ENCODE measurements around the gene ATP12A. TPM values are rescaled to one million over a fixed set of nuclear protein-coding genes. Genes with fewer than 3 reads are reported as not detected.

ATP12A gene
- total and polyA plus RNA-seq, 2 of the 8 experiments (the other 6 are each of a cell fraction or from before 2014, with no cell fraction given): 0.80 to 1.3 TPM

- FAIRE-seq (no peak), DNase-seq (ENCODE audit: low read depth in 1 of 2, low spot score in 2 of 2) (peak in 1 of 2 experiments; percentile 61)
- no peak overlapping the region for H4K91ac ChIP-seq (replicated peaks; ENCODE audit: insufficient read length, low read length)
- no peaks in the 10 kb centered on the region; a peak in 1 of 4 replicates for H3K9me3 ChIP-seq (ENCODE audit: insufficient read depth in 2 of 2, low read depth in 1 of 2, low read length in 1 of 2)
- H3K56ac ChIP-seq (replicated peaks; ENCODE audit: insufficient read length, low read depth, low read length): no peak overlapping the region
- peaks cover 0 to 5% (median 0%) of the 10 kb centered on the region in 4 experiments; a peak in 1 of 8 replicates for H3K36me3 ChIP-seq (ENCODE audit: control insufficient read depth in 2 of 4, insufficient read depth in 4 of 4, low read length in 3 of 4)
- H3K23me2 ChIP-seq (ENCODE audit: low read depth, low read length): peaks cover 11% of the 10 kb centered on the region
- H2AFZ ChIP-seq (ENCODE audit: low read length): no peak overlapping the region
- no peak overlapping the region for H2BK20ac ChIP-seq (ENCODE audit: low read length)
- H2BK15ac ChIP-seq (ENCODE audit: low read length): no peak overlapping the region; the same call in 1 of the 2 replicates
- no peak overlapping the region for H4K5ac ChIP-seq (ENCODE audit: insufficient read length, low read depth, low read length)
- peaks cover 0 to 2% of the 10 kb centered on the region in 2 experiments for H4K20me1 ChIP-seq (replicated peaks in 1 of 2; ENCODE audit: control insufficient read depth in 1 of 2, insufficient read depth in 2 of 2, low read length in 2 of 2)
- peak overlapping the region; percentile 66 to 89 for H3K4me2 ChIP-seq (ENCODE audit: insufficient read depth in 1 of 2, low read depth in 2 of 2, low read length in 2 of 2)
- no peak overlapping the region for H2AK5ac ChIP-seq (ENCODE audit: low read depth, low read length)
- CTCF ChIA-PET (ENCODE audit: partially characterized antibody): interaction anchor here (0.8 to 2.1 kb wide), 3 partner anchors 18 to 65 kb away, joined by 3 to 5 read pairs (median 3); partner anchors contain the start of gene ATP12A
- H4K8ac ChIP-seq (ENCODE audit: extremely low read depth, insufficient read depth, low read length): peak overlapping the region; percentile 88; the same call in 1 of the 2 replicates
- no peak overlapping the region for H3K14ac ChIP-seq (ENCODE audit: insufficient read length)
- H3K18ac ChIP-seq (ENCODE audit: extremely low read depth, low read length): no peak overlapping the region; the same call in 1 of the 2 replicates
- H2BK12ac ChIP-seq (ENCODE audit: low read depth, low read length): 0 out of 2 replicates have a peak overlapping the region, but pooled peaks have one; percentile 50
- H3K4ac ChIP-seq (replicated peaks; ENCODE audit: insufficient read length, low read depth, low read length): no peak overlapping the region
- H3K4me3 ChIP-seq (ENCODE audit: extremely low read depth in 1 of 4, insufficient read depth in 2 of 4, low read depth in 3 of 4, low read length in 4 of 4): peak overlapping the region in 2 of 4 experiments; percentile 46 to 58; a peak in 3 of 8 replicates
- H2BK120ac ChIP-seq (replicated peaks; ENCODE audit: low read depth, low read length): no peak overlapping the region
- no peaks in the 10 kb centered on the region for H3K79me1 ChIP-seq (ENCODE audit: low read depth, low read length)
- H3K4me1 ChIP-seq (replicated peaks in 1 of 4; ENCODE audit: control insufficient read depth in 3 of 4, insufficient read depth in 4 of 4, low read length in 3 of 4): peaks cover 0 to 18% (median 8%) of the 10 kb centered on the region in 4 experiments; a peak in 5 of 7 replicates
- 77% methylated on average over 21 of the region's 24 CpGs; no CpG with 5 or more reads in 1 of the 2 experiments for WGBS, 2 experiments (ENCODE audit: extremely low coverage in 1 of 2, insufficient coverage in 1 of 2, insufficient read length in 1 of 2, insufficient replicate concordance in 2 of 2, low coverage in 1 of 2, low lambda C conversion rate in 2 of 2, missing lambda C conversion rate in 1 of 2)
- H3K27ac ChIP-seq (ENCODE audit: low read depth, low read length): no peak overlapping the region
- no peak overlapping the region for H3K9ac ChIP-seq (replicated peaks in 1 of 4; ENCODE audit: extremely low read depth in 1 of 4, low read depth in 3 of 4, low read length in 3 of 4)
- H2BK5ac ChIP-seq (ENCODE audit: low read depth, low read length): no peak overlapping the region
- TF ChIP-seq CEBPB (IDR thresholded peaks at IDR 0.05; ENCODE audit: low read depth, low read length): no peak
- TF ChIP-seq E2F6 (IDR thresholded peaks at IDR 0.05): peak; percentile 55
- TF ChIP-seq CTCF (IDR thresholded peaks at IDR 0.05; ENCODE audit: control extremely low read depth in 1 of 3, insufficient read depth in 1 of 3, low read depth in 1 of 3, low read length in 3 of 3): peak in 1 of 3 experiments; percentile 1; a peak in 1 of 4 replicates
- peak; percentile 47 for TF ChIP-seq MAX (IDR thresholded peaks at IDR 0.05)
- POLR2A ChIA-PET (ENCODE audit: partially characterized antibody): no interaction called here
- no peak overlapping the region for H3K23ac ChIP-seq (ENCODE audit: insufficient read length)
- no peaks in the 10 kb centered on the region for H3K79me2 ChIP-seq (ENCODE audit: control insufficient read depth in 1 of 2, insufficient read depth in 2 of 2, low read length in 2 of 2)
- peaks cover 43 to 64% (median 58%) of the 10 kb centered on the region in 4 experiments for H3K27me3 ChIP-seq (replicated peaks in 1 of 4; ENCODE audit: control insufficient read depth in 3 of 4, extremely low read depth in 1 of 4, insufficient read depth in 3 of 4, low read length in 3 of 4)
Measured at GRCh38 chr13:24745516-24745860, 65.3 kb downstream of the ATP12A start.

Data from H1 (cell line).